HEK293 (cell line): ENCODE results near the gene RNASET2.

ENCODE experiments used
- CTCF ChIA-PET: fragments of 350-600 bp; formaldehyde crosslinking; extraction: SDS; loops from one replicate; lab custom pipeline; 2021; ENCODE audit warnings: antibody characterized with exemption; lab: Yijun Ruan, JAX
- POLR2A ChIA-PET: fragments of 300-600 bp; formaldehyde crosslinking; extraction: SDS; loops from one replicate; lab custom pipeline; 2020; ENCODE audit warnings: antibody characterized with exemption, inconsistent platforms; lab: Yijun Ruan, JAX
- H3K27ac ChIP-seq: fragments of 200-500 bp; sonication (Bioruptor generic); 2 replicates; pipeline ENCODE4 v1.5.1; 2014; ENCODE audit warnings: low read depth, low read length, control low read depth, inconsistent platforms; ENCODE audit errors: extremely low read depth
- H3K36me3 ChIP-seq, 2 experiments: fragments of 200-500 bp in 1 of 2; sonication (Bioruptor generic) in 1 of 2; 1 replicate in 1 of 2; 2 replicates in 1 of 2; pipeline ENCODE4 v1.5.1; 2014 to 2017; ENCODE audit warnings: inconsistent platforms in 2 of 2, low read length in 2 of 2; ENCODE audit not compliant: control insufficient read depth in 2 of 2, insufficient read depth in 1 of 2
- H3K4me1 ChIP-seq: fragments of 200-500 bp; sonication (Bioruptor generic); 2 replicates; pipeline ENCODE4 v1.5.1; 2014; ENCODE audit warnings: mild to moderate bottlenecking, low read length, inconsistent platforms; ENCODE audit not compliant: control insufficient read depth, insufficient read depth
- H3K4me3 ChIP-seq: 2 replicates; pipeline ENCODE4 v1.5.1; 2011; ENCODE audit warnings: low read depth, mild to moderate bottlenecking, control low read depth, low read length, moderate library complexity
- H3K9me3 ChIP-seq: fragments of 200-500 bp; sonication (Bioruptor generic); 2 replicates; pipeline ENCODE4 v1.5.1; 2014; ENCODE audit warnings: low read depth, low read length, inconsistent platforms; ENCODE audit not compliant: control insufficient read depth, insufficient read depth
- GLIS2 ChIP-seq: fragments of 450-650 bp; formaldehyde crosslinking; IDR thresholded peaks from 2 replicates; pipeline ENCODE4 v1.5.1; 2016; ENCODE audit warnings: missing biosample characterization, missing genetic modification characterization
- IKZF3 ChIP-seq: fragments of 450-650 bp; IDR thresholded peaks from 2 replicates; pipeline ENCODE4 v1.5.0; 2018; ENCODE audit warnings: missing biosample characterization, mild to moderate bottlenecking, missing genetic modification characterization, moderate library complexity
- PBX3 ChIP-seq: sonication (generic); formaldehyde crosslinking; IDR thresholded peaks from 2 replicates; pipeline ENCODE4 v1.8.1; 2022; ENCODE audit warnings: mild to moderate bottlenecking, moderate library complexity, missing genetic modification reagents
- SETDB1 ChIP-seq: IDR thresholded peaks from one replicate; pipeline ENCODE4 v1.6.1; 2017; ENCODE audit warnings: mild to moderate bottlenecking, low read length, moderate library complexity, mixed read lengths; ENCODE audit not compliant: insufficient read length
- TSHZ1 ChIP-seq: fragments of 450-650 bp; formaldehyde crosslinking; IDR thresholded peaks from 2 replicates; pipeline ENCODE4 v1.5.1; 2016; ENCODE audit warnings: missing biosample characterization, missing genetic modification characterization, borderline replicate concordance
- ZNF157 ChIP-seq: fragments of 450-650 bp; formaldehyde crosslinking; IDR thresholded peaks from 2 replicates; pipeline ENCODE4 v1.5.1; 2016; ENCODE audit warnings: missing biosample characterization, missing genetic modification characterization
- ZNF169 ChIP-seq: fragments of 450-650 bp; formaldehyde crosslinking; IDR thresholded peaks from 2 replicates; pipeline ENCODE4 v1.5.1; 2016; ENCODE audit warnings: missing biosample characterization, missing genetic modification characterization
- ZNF2 ChIP-seq: fragments of 450-650 bp; formaldehyde crosslinking; IDR thresholded peaks from 2 replicates; pipeline ENCODE4 v1.5.1; 2016; ENCODE audit warnings: missing biosample characterization, missing genetic modification characterization
- ZNF202 ChIP-seq: fragments of 450-650 bp; formaldehyde crosslinking; IDR thresholded peaks from 2 replicates; pipeline ENCODE4 v1.5.1; 2016; ENCODE audit warnings: missing biosample characterization, missing genetic modification characterization, borderline replicate concordance
- ZNF302 ChIP-seq: fragments of 450-650 bp; formaldehyde crosslinking; IDR thresholded peaks from 2 replicates; pipeline ENCODE4 v1.5.1; 2016; ENCODE audit warnings: missing biosample characterization, missing genetic modification characterization, low read depth
- ZNF335 ChIP-seq: fragments of 450-650 bp; formaldehyde crosslinking; conservative IDR thresholded peaks from 2 replicates; pipeline ENCODE4 v1.5.1; 2016; ENCODE audit warnings: missing biosample characterization, missing genetic modification characterization
- ZNF341 ChIP-seq: fragments of 450-650 bp; formaldehyde crosslinking; IDR thresholded peaks from 2 replicates; pipeline ENCODE4; 2016; ENCODE audit warnings: low read depth, missing biosample characterization, missing genetic modification characterization
- ZNF354C ChIP-seq: fragments of 450-650 bp; formaldehyde crosslinking; IDR thresholded peaks from 2 replicates; pipeline ENCODE4 v1.5.1; 2016; ENCODE audit warnings: missing biosample characterization, missing genetic modification characterization, low read depth, borderline replicate concordance
- ZNF398 ChIP-seq: fragments of 450-650 bp; formaldehyde crosslinking; IDR thresholded peaks from 2 replicates; pipeline ENCODE4 v1.5.1; 2017; ENCODE audit warnings: missing biosample characterization, missing genetic modification characterization
- ZNF423 ChIP-seq: fragments of 450-650 bp; formaldehyde crosslinking; IDR thresholded peaks from 2 replicates; pipeline ENCODE4 v1.5.1; 2016; ENCODE audit warnings: missing biosample characterization, missing genetic modification characterization
- ZNF48 ChIP-seq: fragments of 450-650 bp; formaldehyde crosslinking; IDR thresholded peaks from 2 replicates; pipeline ENCODE4 v1.5.1; 2016; ENCODE audit warnings: missing biosample characterization, missing genetic modification characterization
- ZNF544 ChIP-seq: fragments of 450-650 bp; formaldehyde crosslinking; IDR thresholded peaks from 2 replicates; pipeline ENCODE4 v1.5.0; 2017; ENCODE audit warnings: missing biosample characterization, missing genetic modification characterization
- ZNF549 ChIP-seq: fragments of 450-650 bp; IDR thresholded peaks from 2 replicates; pipeline ENCODE4 v1.5.1; 2018; ENCODE audit warnings: missing biosample characterization, missing genetic modification characterization, mild to moderate bottlenecking, inconsistent platforms, moderate library complexity
- ZNF571 ChIP-seq: fragments of 450-650 bp; formaldehyde crosslinking; IDR thresholded peaks from 2 replicates; pipeline ENCODE4 v1.5.0; 2017; ENCODE audit warnings: missing biosample characterization, missing genetic modification characterization
- ZNF600 ChIP-seq: fragments of 450-650 bp; formaldehyde crosslinking; IDR thresholded peaks from 2 replicates; pipeline ENCODE4 v1.5.1; 2016; ENCODE audit warnings: missing biosample characterization, missing genetic modification characterization
- ZNF777 ChIP-seq: fragments of 450-650 bp; formaldehyde crosslinking; IDR thresholded peaks from 2 replicates; pipeline ENCODE4 v1.5.1; 2017; ENCODE audit warnings: missing biosample characterization, missing genetic modification characterization, borderline replicate concordance
- ZSCAN23 ChIP-seq: fragments of 450-650 bp; formaldehyde crosslinking; IDR thresholded peaks from 2 replicates; pipeline ENCODE4 v1.5.1; 2016; ENCODE audit warnings: missing biosample characterization, missing genetic modification characterization
- ZSCAN4 ChIP-seq: fragments of 450-650 bp; formaldehyde crosslinking; IDR thresholded peaks from 2 replicates; pipeline ENCODE4 v1.5.1; 2017; ENCODE audit warnings: missing biosample characterization, missing genetic modification characterization
- ZXDB ChIP-seq: fragments of 450-650 bp; formaldehyde crosslinking; IDR thresholded peaks from 2 replicates; pipeline ENCODE4 v1.5.1; 2016; ENCODE audit warnings: missing biosample characterization, missing genetic modification characterization
- TF ChIP-seq, protein P1 (sequence below): fragments of 450-650 bp; formaldehyde crosslinking; IDR thresholded peaks from 2 replicates; pipeline ENCODE4 v1.5.1; 2016; ENCODE audit warnings: missing biosample characterization, missing genetic modification characterization
- TF ChIP-seq, protein P2 (sequence below): fragments of 450-650 bp; formaldehyde crosslinking; optimal IDR thresholded peaks from 2 replicates; pipeline ENCODE3; 2016; ENCODE audit warnings: missing biosample characterization, mild to moderate bottlenecking, missing genetic modification characterization

Gene RNASET2

DNA sequence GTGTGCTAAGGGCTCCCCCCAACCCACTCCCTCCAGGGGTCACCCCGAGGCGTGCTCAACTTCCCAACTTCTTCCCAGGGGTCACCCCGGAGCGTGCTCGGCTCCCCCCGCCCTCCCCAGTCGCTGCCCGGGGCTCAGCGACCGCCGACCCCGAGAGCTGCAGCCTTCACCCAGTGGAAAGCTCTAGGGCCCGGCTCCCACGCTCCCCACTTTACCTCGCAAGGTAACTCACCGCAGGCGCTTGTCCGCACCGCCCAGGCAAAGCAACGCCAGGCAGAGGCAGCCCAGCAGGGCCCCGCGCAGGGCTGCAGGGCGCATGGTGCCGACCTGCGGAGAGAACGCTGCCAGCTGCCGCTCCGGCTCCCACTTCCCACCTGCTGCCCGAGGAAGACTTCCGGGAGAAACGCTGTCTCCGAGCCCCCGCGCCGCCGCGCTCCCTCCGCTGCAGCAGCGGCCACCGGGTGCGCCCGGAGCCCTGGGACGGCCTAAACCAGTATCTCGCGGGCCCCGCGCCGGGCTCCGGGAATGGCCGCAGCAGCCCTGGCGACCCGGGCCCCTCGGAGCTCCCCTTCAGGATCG lies 396 bp downstream of the RNASET2 start (continued):
- TF ChIP-seq ZNF302 (no peak), ZNF600 (tag by site-specific recombination) (peak; percentile 69), ZXDB (tag by site-specific recombination) (peak; percentile 9; the same call in 1 of the 2 replicates), ZSCAN23 (no peak), ZNF335 (tag by site-specific recombination) (peak; percentile 6; the same call in 1 of the 2 replicates), ZNF777 (tag by site-specific recombination) (no peak; the same call in 1 of the 2 replicates), ZNF341 (tag by site-specific recombination) (0 out of 2 replicates have a peak, but pooled peaks have one; percentile 39), SETDB1 (no peak), ZNF354C (no peak), ZNF157 (no peak), ZNF202 (no peak), TSHZ1 (tag by site-specific recombination) (no peak), ZNF48 (no peak)
- TF ChIP-seq, protein P1, sequence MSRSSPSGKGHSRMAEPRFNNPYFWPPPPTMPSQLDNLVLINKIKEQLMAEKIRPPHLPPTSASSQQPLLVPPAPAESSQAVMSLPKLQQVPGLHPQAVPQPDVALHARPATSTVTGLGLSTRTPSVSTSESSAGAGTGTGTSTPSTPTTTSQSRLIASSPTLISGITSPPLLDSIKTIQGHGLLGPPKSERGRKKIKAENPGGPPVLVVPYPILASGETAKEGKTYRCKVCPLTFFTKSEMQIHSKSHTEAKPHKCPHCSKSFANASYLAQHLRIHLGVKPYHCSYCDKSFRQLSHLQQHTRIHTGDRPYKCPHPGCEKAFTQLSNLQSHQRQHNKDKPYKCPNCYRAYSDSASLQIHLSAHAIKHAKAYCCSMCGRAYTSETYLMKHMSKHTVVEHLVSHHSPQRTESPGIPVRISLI (tag by site-specific recombination): no peak
- TF ChIP-seq, protein P2, sequence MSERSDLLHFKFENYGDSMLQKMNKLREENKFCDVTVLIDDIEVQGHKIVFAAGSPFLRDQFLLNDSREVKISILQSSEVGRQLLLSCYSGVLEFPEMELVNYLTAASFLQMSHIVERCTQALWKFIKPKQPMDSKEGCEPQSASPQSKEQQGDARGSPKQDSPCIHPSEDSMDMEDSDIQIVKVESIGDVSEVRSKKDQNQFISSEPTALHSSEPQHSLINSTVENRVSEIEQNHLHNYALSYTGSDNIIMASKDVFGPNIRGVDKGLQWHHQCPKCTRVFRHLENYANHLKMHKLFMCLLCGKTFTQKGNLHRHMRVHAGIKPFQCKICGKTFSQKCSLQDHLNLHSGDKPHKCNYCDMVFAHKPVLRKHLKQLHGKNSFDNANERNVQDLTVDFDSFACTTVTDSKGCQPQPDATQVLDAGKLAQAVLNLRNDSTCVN (tag by site-specific recombination): no peak

DNA sequence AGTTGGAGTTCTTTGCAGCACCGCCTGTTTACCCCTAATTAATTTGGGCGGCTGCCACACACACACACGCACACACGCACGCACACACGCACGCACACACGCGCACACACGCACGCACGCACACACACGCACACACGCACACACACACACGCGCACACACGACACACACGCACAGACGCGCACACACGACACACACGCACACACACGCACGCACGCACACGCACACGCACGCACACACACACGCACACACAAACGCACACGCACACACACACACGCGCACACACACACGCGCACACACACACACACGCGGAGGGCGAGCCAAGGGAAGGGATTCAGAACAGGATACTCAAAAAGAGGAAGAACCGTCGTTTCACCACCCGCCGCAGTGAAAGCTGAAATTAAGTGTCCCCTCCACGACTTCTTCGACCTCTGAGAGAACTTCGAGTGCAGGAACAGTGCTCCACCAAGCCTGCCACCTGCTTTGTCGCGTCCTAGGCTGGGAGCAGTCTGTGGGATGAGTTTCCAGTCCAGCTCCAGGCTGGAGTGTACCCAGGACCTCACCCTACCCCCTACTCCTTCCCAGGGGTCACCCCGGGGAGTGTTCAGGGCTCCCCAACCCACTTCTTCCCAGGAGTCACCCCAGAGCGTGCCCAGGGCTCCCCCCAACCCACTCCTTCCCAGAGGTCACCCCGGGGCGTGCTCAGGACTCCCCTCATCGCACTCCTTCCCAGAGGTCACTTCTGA lies 1.1 kb downstream of the RNASET2 start:
- no peaks in the 10 kb centered on the region for H3K9me3 ChIP-seq
- peaks cover 0 to 16% of the 10 kb centered on the region in 2 experiments; a peak in 1 of 3 replicates for H3K36me3 ChIP-seq
- peaks cover 6% of the 10 kb centered on the region; the same call in 1 of the 2 replicates for H3K4me1 ChIP-seq
- H3K27ac ChIP-seq: no peak overlapping the region
- peak overlapping the region; percentile 87 for H3K4me3 ChIP-seq
- ChIA-PET CTCF (interaction anchor here (0.5 to 1.6 kb wide), 7 partner anchors 34 to 293 kb away, joined by 3 to 9 read pairs (median 5); no protein-coding TSS in a partner anchor), POLR2A (interaction anchor here (1.7 kb wide), 1 partner anchor 44 kb away, joined by 18 read pairs; the partner anchor contains the start of gene CEP43)
- TF ChIP-seq ZNF571 (tag by site-specific recombination) (no peak), ZNF2 (peak; percentile 90), PBX3 (0 out of 2 replicates have a peak, but pooled peaks have one; percentile 18), ZXDB (tag by site-specific recombination) (no peak), ZNF398 (tag by site-specific recombination) (peak; percentile 46; the same call in 1 of the 2 replicates), ZNF544 (tag by site-specific recombination) (no peak), ZSCAN4 (tag by site-specific recombination) (peak; percentile 100), ZNF423 (tag by site-specific recombination) (no peak), IKZF3 (tag by site-specific recombination) (0 out of 2 replicates have a peak, but pooled peaks have one; percentile 4), ZNF549 (no peak), ZNF169 (peak; percentile 44; the same call in 1 of the 2 replicates), GLIS2 (tag by site-specific recombination) (peak; percentile 46; the same call in 1 of the 2 replicates)
